ENCODE results near the gene KCNK10.

The KCNK10 gene

DNA sequence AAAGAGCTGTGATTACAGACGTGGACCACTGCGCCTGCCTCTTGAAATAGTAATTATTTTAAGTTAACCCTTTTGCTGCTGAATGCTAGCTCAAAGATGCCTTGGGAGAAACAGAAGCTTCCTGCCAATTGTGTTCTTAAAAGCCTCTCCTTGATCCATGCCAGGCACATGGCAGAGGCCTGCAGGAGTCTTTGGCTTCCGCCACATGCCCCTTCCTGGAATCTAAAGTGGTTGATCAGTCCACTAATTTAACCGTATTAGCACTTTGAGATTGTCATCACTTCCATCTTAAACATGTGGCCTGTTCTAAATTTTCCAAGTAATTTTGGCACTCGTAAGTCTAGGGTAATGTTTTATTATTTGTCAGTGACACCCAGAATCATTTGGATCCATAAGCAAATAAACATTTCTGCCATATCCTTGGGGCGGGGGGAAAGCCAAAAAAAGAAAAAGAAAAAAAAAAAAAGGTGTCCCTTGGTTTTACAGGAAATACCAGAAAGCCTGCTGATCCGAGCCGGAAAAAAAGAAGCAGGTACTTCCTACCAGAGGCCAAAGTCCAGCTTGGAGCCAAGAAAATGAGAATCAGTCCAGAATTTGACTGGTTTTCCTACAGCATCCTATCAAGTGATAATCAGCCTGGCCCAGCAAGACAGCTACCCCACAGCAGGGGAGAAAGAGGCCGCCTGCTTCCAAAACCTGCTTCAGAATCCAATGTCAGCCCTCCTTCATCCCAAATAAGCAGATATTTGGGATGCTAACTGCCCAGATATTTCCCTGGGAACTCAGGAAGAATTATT, 104.8 kb downstream of the KCNK10 start:
- CTCF ChIA-PET, result no interaction called here
- Histone ChIP-seq H3K4me1 (ENCODE audit: control extremely low read depth in 1 of 4, control insufficient read depth in 4 of 4, insufficient read depth in 4 of 4, low read length in 3 of 4) (no peaks in the 10 kb centered on the region), H3K4me3 (ENCODE audit: control insufficient read depth in 1 of 7, extremely low read depth in 1 of 7, insufficient read depth in 4 of 7, low read depth in 2 of 7, low read length in 6 of 7) (no peak overlapping the region), H3K27ac (ENCODE audit: insufficient read depth in 1 of 2, low read depth in 1 of 2, low read length in 2 of 2, poor library complexity in 1 of 2, severe bottlenecking in 2 of 2) (no peak overlapping the region), H3K9me3 (ENCODE audit: control extremely low read depth in 1 of 5, control insufficient read depth in 4 of 5, insufficient read depth in 2 of 5, low read depth in 1 of 5, low read length in 4 of 5) (peaks cover 0 to 15% (median 2%) of the 10 kb centered on the region in 5 experiments), H3K27me3 (replicated peaks in 2 of 5; ENCODE audit: control insufficient read depth in 4 of 5, insufficient read depth in 5 of 5, low read length in 4 of 5) (no peaks in the 10 kb centered on the region), H3K36me3 (ENCODE audit: control insufficient read depth in 4 of 4, insufficient read depth in 4 of 4, low read length in 3 of 4) (no peaks in the 10 kb centered on the region)
- POLR2A ChIA-PET, result no interaction called here
- WGBS (ENCODE audit: insufficient coverage), result 80% methylated on average over 6 of the region's 9 CpGs
- no peak for DNase-seq

DNA sequence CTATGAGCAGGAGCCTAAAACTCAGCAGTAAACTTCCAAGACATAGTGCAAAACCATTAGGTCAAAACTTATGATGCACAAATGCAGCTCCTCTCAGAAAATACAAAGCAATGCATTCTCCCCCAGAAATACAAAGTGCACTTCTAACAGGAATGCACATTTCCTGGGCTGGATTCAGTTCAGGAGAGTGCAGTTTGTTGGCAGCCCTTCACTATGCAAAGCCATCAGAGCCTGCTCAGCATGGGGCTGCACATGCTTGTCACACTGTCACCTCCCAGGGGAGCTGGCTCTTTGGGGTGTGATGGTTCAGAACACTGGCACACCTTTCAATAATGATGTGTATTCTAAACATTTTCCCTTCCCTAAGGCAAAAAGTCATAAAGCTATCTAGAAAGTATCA, 110.4 kb downstream of the KCNK10 start:
- no peak for DNase-seq
- H3K36me3 ChIP-seq (ENCODE audit: control insufficient read depth in 4 of 4, insufficient read depth in 4 of 4, low read length in 3 of 4), result no peaks in the 10 kb centered on the region
- no peaks in the 10 kb centered on the region for H3K4me1 ChIP-seq (ENCODE audit: control extremely low read depth in 1 of 4, control insufficient read depth in 4 of 4, insufficient read depth in 4 of 4, low read length in 3 of 4)
- no peak overlapping the region for H3K4me3 ChIP-seq (ENCODE audit: control insufficient read depth in 1 of 7, extremely low read depth in 1 of 7, insufficient read depth in 4 of 7, low read depth in 2 of 7, low read length in 6 of 7)
- peaks cover 0 to 2% (median 0%) of the 10 kb centered on the region in 5 experiments for H3K27me3 ChIP-seq (replicated peaks in 2 of 5; ENCODE audit: control insufficient read depth in 4 of 5, insufficient read depth in 5 of 5, low read length in 4 of 5)
- H3K27ac ChIP-seq (ENCODE audit: insufficient read depth in 1 of 2, low read depth in 1 of 2, low read length in 2 of 2, poor library complexity in 1 of 2, severe bottlenecking in 2 of 2), result no peak overlapping the region
- H3K9me3 ChIP-seq (ENCODE audit: control extremely low read depth in 1 of 5, control insufficient read depth in 4 of 5, insufficient read depth in 2 of 5, low read depth in 1 of 5, low read length in 4 of 5), result no peaks in the 10 kb centered on the region
- ChIA-PET CTCF (no interaction called here), POLR2A (no interaction called here)

- Histone ChIP-seq H3K27ac (ENCODE audit: insufficient read depth in 1 of 2, low read depth in 1 of 2, low read length in 2 of 2, poor library complexity in 1 of 2, severe bottlenecking in 2 of 2) (no peak overlapping the region), H3K9me3 (ENCODE audit: control extremely low read depth in 1 of 5, control insufficient read depth in 4 of 5, insufficient read depth in 2 of 5, low read depth in 1 of 5, low read length in 4 of 5) (no peaks in the 10 kb centered on the region), H3K36me3 (ENCODE audit: control insufficient read depth in 4 of 4, insufficient read depth in 4 of 4, low read length in 3 of 4) (no peaks in the 10 kb centered on the region), H3K4me3 (ENCODE audit: control insufficient read depth in 1 of 7, extremely low read depth in 1 of 7, insufficient read depth in 4 of 7, low read depth in 2 of 7, low read length in 6 of 7) (no peak overlapping the region), H3K27me3 (replicated peaks in 2 of 5; ENCODE audit: control insufficient read depth in 4 of 5, insufficient read depth in 5 of 5, low read length in 4 of 5) (peaks cover 0 to 2% (median 0%) of the 10 kb centered on the region in 5 experiments), H3K4me1 (ENCODE audit: control extremely low read depth in 1 of 4, control insufficient read depth in 4 of 4, insufficient read depth in 4 of 4, low read length in 3 of 4) (no peaks in the 10 kb centered on the region)
- ChIA-PET CTCF (no interaction called here), POLR2A (no interaction called here)
- DNase-seq, result no peak
- WGBS (ENCODE audit: insufficient coverage), result 83% methylated on average over 7 of the region's 8 CpGs
Measured at GRCh38 chr14:88210426-88210825, 112.6 kb downstream of the KCNK10 start.

DNA sequence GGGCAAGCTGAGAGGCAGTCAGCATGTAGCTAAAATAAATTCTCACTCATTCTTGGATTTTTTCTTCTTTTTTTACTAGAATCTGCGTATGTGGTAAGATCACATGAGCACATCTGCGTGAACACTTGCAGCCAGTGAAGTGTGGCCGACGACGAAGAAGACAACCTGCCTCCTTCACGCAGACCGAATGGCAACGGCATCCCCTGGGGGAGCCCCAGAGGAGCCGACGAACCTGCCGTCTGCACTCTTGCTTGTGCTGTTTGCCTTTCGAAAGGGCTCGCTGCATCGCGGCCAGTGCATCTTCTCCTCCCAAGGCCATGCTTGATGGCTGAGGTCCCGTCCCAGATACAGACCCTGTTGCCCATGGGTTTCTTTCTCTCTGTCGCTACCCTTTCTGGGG, 113.8 kb downstream of the KCNK10 start:
- ChIA-PET POLR2A (no interaction called here), CTCF (no interaction called here)
- H3K4me1 ChIP-seq (ENCODE audit: control extremely low read depth in 1 of 4, control insufficient read depth in 4 of 4, insufficient read depth in 4 of 4, low read length in 3 of 4), result no peaks in the 10 kb centered on the region
- H3K9me3 ChIP-seq (ENCODE audit: control extremely low read depth in 1 of 5, control insufficient read depth in 4 of 5, insufficient read depth in 2 of 5, low read depth in 1 of 5, low read length in 4 of 5), result no peaks in the 10 kb centered on the region
- H3K27me3 ChIP-seq (replicated peaks in 2 of 5; ENCODE audit: control insufficient read depth in 4 of 5, insufficient read depth in 5 of 5, low read length in 4 of 5), result peaks cover 0 to 2% (median 0%) of the 10 kb centered on the region in 5 experiments
- 85% methylated on average over 17 of the region's 17 CpGs for WGBS (ENCODE audit: insufficient coverage)
- H3K36me3 ChIP-seq (ENCODE audit: control insufficient read depth in 4 of 4, insufficient read depth in 4 of 4, low read length in 3 of 4), result no peaks in the 10 kb centered on the region
- no peak for DNase-seq
- no peak overlapping the region for H3K4me3 ChIP-seq (ENCODE audit: control insufficient read depth in 1 of 7, extremely low read depth in 1 of 7, insufficient read depth in 4 of 7, low read depth in 2 of 7, low read length in 6 of 7)
- H3K27ac ChIP-seq (ENCODE audit: insufficient read depth in 1 of 2, low read depth in 1 of 2, low read length in 2 of 2, poor library complexity in 1 of 2, severe bottlenecking in 2 of 2), result no peak overlapping the region

GRCh38 chr14:88208858-88209257, 114.2 kb downstream of the KCNK10 start:
- peaks cover 0 to 2% (median 0%) of the 10 kb centered on the region in 5 experiments for H3K27me3 ChIP-seq (replicated peaks in 2 of 5; ENCODE audit: control insufficient read depth in 4 of 5, insufficient read depth in 5 of 5, low read length in 4 of 5)
- 70% methylated on average over 3 of the region's 5 CpGs for WGBS (ENCODE audit: insufficient coverage)
- no peak overlapping the region for H3K4me3 ChIP-seq (ENCODE audit: control insufficient read depth in 1 of 7, extremely low read depth in 1 of 7, insufficient read depth in 4 of 7, low read depth in 2 of 7, low read length in 6 of 7)
- POLR2A ChIA-PET, result no interaction called here
- CTCF ChIA-PET, result no interaction called here
- DNase-seq, result no peak
- H3K9me3 ChIP-seq (ENCODE audit: control extremely low read depth in 1 of 5, control insufficient read depth in 4 of 5, insufficient read depth in 2 of 5, low read depth in 1 of 5, low read length in 4 of 5), result no peaks in the 10 kb centered on the region
- no peaks in the 10 kb centered on the region for H3K4me1 ChIP-seq (ENCODE audit: control extremely low read depth in 1 of 4, control insufficient read depth in 4 of 4, insufficient read depth in 4 of 4, low read length in 3 of 4)
- no peak overlapping the region for H3K27ac ChIP-seq (ENCODE audit: insufficient read depth in 1 of 2, low read depth in 1 of 2, low read length in 2 of 2, poor library complexity in 1 of 2, severe bottlenecking in 2 of 2)
- H3K36me3 ChIP-seq (ENCODE audit: control insufficient read depth in 4 of 4, insufficient read depth in 4 of 4, low read length in 3 of 4), result no peaks in the 10 kb centered on the region

DNA sequence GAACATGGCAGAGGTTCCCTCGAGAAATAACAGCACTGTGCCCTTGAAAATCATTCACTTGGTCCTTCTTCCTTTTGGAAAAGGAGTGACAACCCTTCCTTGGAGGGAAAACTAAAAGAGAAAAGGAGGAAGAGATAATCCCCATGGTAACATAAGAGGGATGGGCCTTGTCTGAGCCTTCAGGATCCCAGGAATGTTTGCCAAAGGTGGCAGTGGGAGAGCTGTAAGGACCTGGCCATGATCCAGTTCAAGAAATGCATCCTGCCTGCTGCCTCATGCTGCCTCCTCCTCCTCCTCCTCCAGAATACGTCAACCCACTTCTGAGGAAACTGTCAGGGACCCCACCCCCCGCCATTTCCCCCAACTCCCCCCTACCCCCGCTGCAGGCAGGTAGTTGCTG, 118.8 kb downstream of the KCNK10 start:
- no peak for DNase-seq
- H3K27ac ChIP-seq (ENCODE audit: insufficient read depth in 1 of 2, low read depth in 1 of 2, low read length in 2 of 2, poor library complexity in 1 of 2, severe bottlenecking in 2 of 2), result no peak overlapping the region
- H3K4me1 ChIP-seq (ENCODE audit: control extremely low read depth in 1 of 4, control insufficient read depth in 4 of 4, insufficient read depth in 4 of 4, low read length in 3 of 4), result no peaks in the 10 kb centered on the region
- CTCF ChIA-PET, result no interaction called here
- 100% methylated on average over 1 of the region's 4 CpGs for WGBS (ENCODE audit: insufficient coverage)
- no peak overlapping the region for H3K4me3 ChIP-seq (ENCODE audit: control insufficient read depth in 1 of 7, extremely low read depth in 1 of 7, insufficient read depth in 4 of 7, low read depth in 2 of 7, low read length in 6 of 7)
- H3K36me3 ChIP-seq (ENCODE audit: control insufficient read depth in 4 of 4, insufficient read depth in 4 of 4, low read length in 3 of 4), result no peaks in the 10 kb centered on the region
- H3K9me3 ChIP-seq (ENCODE audit: control extremely low read depth in 1 of 5, control insufficient read depth in 4 of 5, insufficient read depth in 2 of 5, low read depth in 1 of 5, low read length in 4 of 5), result no peaks in the 10 kb centered on the region
- H3K27me3 ChIP-seq (replicated peaks in 2 of 5; ENCODE audit: control insufficient read depth in 4 of 5, insufficient read depth in 5 of 5, low read length in 4 of 5), result peaks cover 0 to 6% (median 1%) of the 10 kb centered on the region in 5 experiments
- POLR2A ChIA-PET, result no interaction called here

DNA sequence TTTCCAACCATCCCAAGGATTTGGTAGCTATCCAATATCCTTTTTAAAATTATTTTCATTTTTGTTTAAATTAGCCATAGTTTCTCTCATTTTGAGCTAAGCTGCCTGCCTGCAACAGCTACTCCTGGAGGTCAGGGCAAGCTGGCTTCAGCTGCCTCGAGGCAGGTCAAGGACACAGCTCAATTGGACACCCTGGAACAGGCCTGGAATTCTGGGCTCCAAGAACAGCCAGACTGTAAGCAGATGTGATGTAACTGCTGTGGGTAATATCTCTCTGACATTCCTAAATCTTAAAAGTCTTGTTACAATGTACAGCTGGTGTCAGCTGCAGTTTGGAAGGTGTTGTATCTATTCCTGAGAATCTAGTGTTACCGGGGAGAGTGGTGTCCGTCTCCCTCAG, 119.8 kb downstream of the KCNK10 start:
- Histone ChIP-seq H3K4me3 (ENCODE audit: control insufficient read depth in 1 of 7, extremely low read depth in 1 of 7, insufficient read depth in 4 of 7, low read depth in 2 of 7, low read length in 6 of 7) (no peak overlapping the region), H3K9me3 (ENCODE audit: control extremely low read depth in 1 of 5, control insufficient read depth in 4 of 5, insufficient read depth in 2 of 5, low read depth in 1 of 5, low read length in 4 of 5) (no peaks in the 10 kb centered on the region), H3K27me3 (replicated peaks in 2 of 5; ENCODE audit: control insufficient read depth in 4 of 5, insufficient read depth in 5 of 5, low read length in 4 of 5) (peaks cover 0 to 6% (median 2%) of the 10 kb centered on the region in 5 experiments), H3K36me3 (ENCODE audit: control insufficient read depth in 4 of 4, insufficient read depth in 4 of 4, low read length in 3 of 4) (no peaks in the 10 kb centered on the region), H3K27ac (ENCODE audit: insufficient read depth in 1 of 2, low read depth in 1 of 2, low read length in 2 of 2, poor library complexity in 1 of 2, severe bottlenecking in 2 of 2) (no peak overlapping the region), H3K4me1 (ENCODE audit: control extremely low read depth in 1 of 4, control insufficient read depth in 4 of 4, insufficient read depth in 4 of 4, low read length in 3 of 4) (no peaks in the 10 kb centered on the region)
- ChIA-PET POLR2A (no interaction called here), CTCF (interaction anchor here (0.9 kb wide), 1 partner anchor 22 kb away, joined by 3 read pairs; no protein-coding TSS in a partner anchor)
- 100% methylated on average over 3 of the region's 3 CpGs for WGBS (ENCODE audit: insufficient coverage)
- DNase-seq, result no peak

All from common myeloid progenitor, CD34-positive (primary cell).